HepG2 (cell line): Measurements from ENCODE around the gene UEVLD. TPM values are rescaled to one million over a fixed set of nuclear protein-coding genes. Genes with fewer than 3 reads are reported as not detected.
A peak's percentile ranks its signal among the peaks of the same experiment; 100 is the strongest.

Experiments used
- ARID2 ChIP-seq: sonication (generic); formaldehyde crosslinking; IDR thresholded peaks from 2 replicates; pipeline ENCODE4 v1.8.1; 2022; ENCODE audit warnings: mild to moderate bottlenecking, missing genetic modification reagents, borderline replicate concordance
- CCAR2 ChIP-seq: fragments of 200-400 bp; formaldehyde crosslinking; optimal IDR thresholded peaks from 2 replicates; pipeline ENCODE3; 2018; ENCODE audit warnings: low read depth, mild to moderate bottlenecking, low read length, moderate library complexity
- RBM39 ChIP-seq: fragments of 200-400 bp; formaldehyde crosslinking; IDR thresholded peaks from one replicate; pipeline ENCODE4 v1.6.1; 2018; ENCODE audit warnings: antibody characterized with exemption, mild to moderate bottlenecking, low read depth, low read length; ENCODE audit not compliant: poor library complexity, severe bottlenecking
- REPIN1 ChIP-seq: sonication (generic); formaldehyde crosslinking; IDR thresholded peaks from 2 replicates; pipeline ENCODE4 v1.8.0; 2022; ENCODE audit warnings: missing genetic modification reagents, low read depth, mild to moderate bottlenecking, borderline replicate concordance
- SOX13 ChIP-seq, 3 experiments: fragments of 450-650 bp in 1 of 3; sonication (generic) in 1 of 3; formaldehyde crosslinking in 1 of 3; IDR thresholded peaks in 2 of 3; conservative IDR thresholded peaks in 1 of 3; 2 replicates each; pipeline versions ENCODE4 v1.5.0 to v1.6.1; 2016 to 2020; ENCODE audit warnings: antibody characterized with exemption in 1 of 3, mild to moderate bottlenecking in 1 of 3, missing compliant biosample characterization in 1 of 3, missing genetic modification reagents in 1 of 3, moderate library complexity in 1 of 3
- SRSF4 ChIP-seq: fragments of 200-400 bp; formaldehyde crosslinking; IDR thresholded peaks from one replicate; pipeline ENCODE4 v1.6.1; 2018; ENCODE audit warnings: mild to moderate bottlenecking, low read depth, low read length, moderate library complexity; ENCODE audit not compliant: poor library complexity, severe bottlenecking
- ZNF101 ChIP-seq: sonication (generic); formaldehyde crosslinking; IDR thresholded peaks from 2 replicates; pipeline ENCODE4 v1.4.0; 2020; ENCODE audit warnings: mild to moderate bottlenecking, low read depth, missing genetic modification reagents, borderline replicate concordance
- ZNF652 ChIP-seq: IDR thresholded peaks from 2 replicates; pipeline ENCODE4 v1.6.1; 2016; ENCODE audit warnings: low read depth, borderline replicate concordance
- ZNF737 ChIP-seq: sonication (generic); formaldehyde crosslinking; IDR thresholded peaks from 2 replicates; pipeline ENCODE4 v1.5.0; 2020; ENCODE audit warnings: missing genetic modification reagents, mild to moderate bottlenecking, borderline replicate concordance
- ZNF770 ChIP-seq: sonication (generic); formaldehyde crosslinking; IDR thresholded peaks from 2 replicates; pipeline ENCODE4 v1.5.0; 2020; ENCODE audit warnings: mild to moderate bottlenecking, missing genetic modification reagents
- ZSCAN31 ChIP-seq: sonication (generic); formaldehyde crosslinking; IDR thresholded peaks from 2 replicates; pipeline ENCODE4 v1.5.0; 2020; ENCODE audit warnings: low read depth, mild to moderate bottlenecking, missing genetic modification reagents
- polyA plus RNA-seq, 8 experiments: library from polyadenylated mRNA; depleted of rRNA in 3 of 8; stranded (reverse) in 7 of 8; unstranded in 1 of 8; fragments of >200 nt; fragmentation: Illumina TruSeq in 4 of 8; extraction: Trizol in 4 of 8; gene quantifications; 2 replicates each; pipeline versions ENCODE4 v1.2.1 to v1.2.3, GENCODE V29; 2011 to 2016; ENCODE audit warnings: low read depth in 4 of 8, missing spikeins in 1 of 8, mixed read lengths in 1 of 8; ENCODE audit not compliant: insufficient read depth in 1 of 8
- total RNA-seq, 5 experiments: library from RNA; depleted of rRNA; stranded (reverse); fragments of >200 nt; fragmentation: Illumina TruSeq; extraction: Trizol; gene quantifications; 2 replicates each; pipeline ENCODE4 v1.2.3, GENCODE V29; 2016; ENCODE audit warnings: low read depth in 1 of 5
- TF ChIP-seq, protein P1 (sequence below): sonication (generic); formaldehyde crosslinking; IDR thresholded peaks from 2 replicates; pipeline ENCODE4 v1.9.0; 2021; ENCODE audit warnings: missing genetic modification reagents, borderline replicate concordance
- TF ChIP-seq, protein P2 (sequence below): sonication (generic); formaldehyde crosslinking; conservative IDR thresholded peaks from 2 replicates; pipeline ENCODE4 v1.4.0; 2020; ENCODE audit warnings: missing genetic modification reagents
- TF ChIP-seq, protein P3 (sequence below): sonication (generic); formaldehyde crosslinking; IDR thresholded peaks from 2 replicates; pipeline ENCODE4 v1.9.0; 2021; ENCODE audit warnings: mild to moderate bottlenecking, missing genetic modification reagents
- TF ChIP-seq, protein P4 (sequence below): sonication (generic); formaldehyde crosslinking; IDR thresholded peaks from 2 replicates; pipeline ENCODE4 v1.4.0; 2020; ENCODE audit warnings: missing genetic modification reagents

Gene UEVLD
- total and polyA plus RNA-seq, 2 of the 13 experiments (the other 11 are each of a cell fraction or from before 2014, with no cell fraction given): 5.7 to 13.7 TPM

GRCh38 chr11:18578975-18579598, 9.4 kb downstream of the UEVLD start (continued):
- TF ChIP-seq, protein P1, sequence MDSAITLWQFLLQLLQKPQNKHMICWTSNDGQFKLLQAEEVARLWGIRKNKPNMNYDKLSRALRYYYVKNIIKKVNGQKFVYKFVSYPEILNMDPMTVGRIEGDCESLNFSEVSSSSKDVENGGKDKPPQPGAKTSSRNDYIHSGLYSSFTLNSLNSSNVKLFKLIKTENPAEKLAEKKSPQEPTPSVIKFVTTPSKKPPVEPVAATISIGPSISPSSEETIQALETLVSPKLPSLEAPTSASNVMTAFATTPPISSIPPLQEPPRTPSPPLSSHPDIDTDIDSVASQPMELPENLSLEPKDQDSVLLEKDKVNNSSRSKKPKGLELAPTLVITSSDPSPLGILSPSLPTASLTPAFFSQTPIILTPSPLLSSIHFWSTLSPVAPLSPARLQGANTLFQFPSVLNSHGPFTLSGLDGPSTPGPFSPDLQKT (CRISPR knock-in tag): no peak
- TF ChIP-seq REPIN1 (CRISPR knock-in tag) (peak; percentile 83; the same call in 1 of the 2 replicates), ZNF101 (no peak), CCAR2 (no peak), ZNF770 (CRISPR knock-in tag) (peak; percentile 31; the same call in 1 of the 2 replicates), SRSF4 (no peak), ZSCAN31 (CRISPR knock-in tag) (no peak), RBM39 (no peak), ARID2 (CRISPR knock-in tag) (0 out of 2 replicates have a peak, but pooled peaks have one; percentile 44), SOX13 (IDR thresholded peaks at IDR 0.05) (no peak), SOX13 (CRISPR knock-in tag; conservative IDR thresholded peaks at IDR 0.05 in 1 of 2, IDR thresholded peaks at IDR 0.05 in 1 of 2) (peak in 1 of 2 experiments; percentile 61; a peak in 1 of 4 replicates), ZNF652 (CRISPR knock-in tag) (no peak), ZNF737 (no peak)
- TF ChIP-seq, protein P2, sequence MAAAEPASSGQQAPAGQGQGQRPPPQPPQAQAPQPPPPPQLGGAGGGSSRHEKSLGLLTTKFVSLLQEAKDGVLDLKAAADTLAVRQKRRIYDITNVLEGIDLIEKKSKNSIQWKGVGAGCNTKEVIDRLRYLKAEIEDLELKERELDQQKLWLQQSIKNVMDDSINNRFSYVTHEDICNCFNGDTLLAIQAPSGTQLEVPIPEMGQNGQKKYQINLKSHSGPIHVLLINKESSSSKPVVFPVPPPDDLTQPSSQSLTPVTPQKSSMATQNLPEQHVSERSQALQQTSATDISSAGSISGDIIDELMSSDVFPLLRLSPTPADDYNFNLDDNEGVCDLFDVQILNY: no peak
- TF ChIP-seq, protein P3, sequence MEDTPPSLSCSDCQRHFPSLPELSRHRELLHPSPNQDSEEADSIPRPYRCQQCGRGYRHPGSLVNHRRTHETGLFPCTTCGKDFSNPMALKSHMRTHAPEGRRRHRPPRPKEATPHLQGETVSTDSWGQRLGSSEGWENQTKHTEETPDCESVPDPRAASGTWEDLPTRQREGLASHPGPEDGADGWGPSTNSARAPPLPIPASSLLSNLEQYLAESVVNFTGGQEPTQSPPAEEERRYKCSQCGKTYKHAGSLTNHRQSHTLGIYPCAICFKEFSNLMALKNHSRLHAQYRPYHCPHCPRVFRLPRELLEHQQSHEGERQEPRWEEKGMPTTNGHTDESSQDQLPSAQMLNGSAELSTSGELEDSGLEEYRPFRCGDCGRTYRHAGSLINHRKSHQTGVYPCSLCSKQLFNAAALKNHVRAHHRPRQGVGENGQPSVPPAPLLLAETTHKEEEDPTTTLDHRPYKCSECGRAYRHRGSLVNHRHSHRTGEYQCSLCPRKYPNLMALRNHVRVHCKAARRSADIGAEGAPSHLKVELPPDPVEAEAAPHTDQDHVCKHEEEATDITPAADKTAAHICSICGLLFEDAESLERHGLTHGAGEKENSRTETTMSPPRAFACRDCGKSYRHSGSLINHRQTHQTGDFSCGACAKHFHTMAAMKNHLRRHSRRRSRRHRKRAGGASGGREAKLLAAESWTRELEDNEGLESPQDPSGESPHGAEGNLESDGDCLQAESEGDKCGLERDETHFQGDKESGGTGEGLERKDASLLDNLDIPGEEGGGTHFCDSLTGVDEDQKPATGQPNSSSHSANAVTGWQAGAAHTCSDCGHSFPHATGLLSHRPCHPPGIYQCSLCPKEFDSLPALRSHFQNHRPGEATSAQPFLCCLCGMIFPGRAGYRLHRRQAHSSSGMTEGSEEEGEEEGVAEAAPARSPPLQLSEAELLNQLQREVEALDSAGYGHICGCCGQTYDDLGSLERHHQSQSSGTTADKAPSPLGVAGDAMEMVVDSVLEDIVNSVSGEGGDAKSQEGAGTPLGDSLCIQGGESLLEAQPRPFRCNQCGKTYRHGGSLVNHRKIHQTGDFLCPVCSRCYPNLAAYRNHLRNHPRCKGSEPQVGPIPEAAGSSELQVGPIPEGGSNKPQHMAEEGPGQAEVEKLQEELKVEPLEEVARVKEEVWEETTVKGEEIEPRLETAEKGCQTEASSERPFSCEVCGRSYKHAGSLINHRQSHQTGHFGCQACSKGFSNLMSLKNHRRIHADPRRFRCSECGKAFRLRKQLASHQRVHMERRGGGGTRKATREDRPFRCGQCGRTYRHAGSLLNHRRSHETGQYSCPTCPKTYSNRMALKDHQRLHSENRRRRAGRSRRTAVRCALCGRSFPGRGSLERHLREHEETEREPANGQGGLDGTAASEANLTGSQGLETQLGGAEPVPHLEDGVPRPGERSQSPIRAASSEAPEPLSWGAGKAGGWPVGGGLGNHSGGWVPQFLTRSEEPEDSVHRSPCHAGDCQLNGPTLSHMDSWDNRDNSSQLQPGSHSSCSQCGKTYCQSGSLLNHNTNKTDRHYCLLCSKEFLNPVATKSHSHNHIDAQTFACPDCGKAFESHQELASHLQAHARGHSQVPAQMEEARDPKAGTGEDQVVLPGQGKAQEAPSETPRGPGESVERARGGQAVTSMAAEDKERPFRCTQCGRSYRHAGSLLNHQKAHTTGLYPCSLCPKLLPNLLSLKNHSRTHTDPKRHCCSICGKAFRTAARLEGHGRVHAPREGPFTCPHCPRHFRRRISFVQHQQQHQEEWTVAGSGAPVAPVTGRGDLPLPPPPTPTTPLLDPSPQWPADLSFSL (CRISPR knock-in tag): no peak
- TF ChIP-seq, protein P4, sequence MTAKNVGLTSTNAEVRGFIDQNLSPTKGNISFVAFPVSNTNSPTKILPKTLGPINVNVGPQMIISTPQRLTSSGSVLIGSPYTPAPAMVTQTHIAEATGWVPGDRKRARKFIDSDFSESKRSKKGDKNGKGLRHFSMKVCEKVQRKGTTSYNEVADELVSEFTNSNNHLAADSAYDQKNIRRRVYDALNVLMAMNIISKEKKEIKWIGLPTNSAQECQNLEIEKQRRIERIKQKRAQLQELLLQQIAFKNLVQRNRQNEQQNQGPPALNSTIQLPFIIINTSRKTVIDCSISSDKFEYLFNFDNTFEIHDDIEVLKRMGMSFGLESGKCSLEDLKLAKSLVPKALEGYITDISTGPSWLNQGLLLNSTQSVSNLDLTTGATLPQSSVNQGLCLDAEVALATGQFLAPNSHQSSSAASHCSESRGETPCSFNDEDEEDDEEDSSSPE (CRISPR knock-in tag): no peak
